Measurements from ENCODE around the gene CANT1.

DNA sequence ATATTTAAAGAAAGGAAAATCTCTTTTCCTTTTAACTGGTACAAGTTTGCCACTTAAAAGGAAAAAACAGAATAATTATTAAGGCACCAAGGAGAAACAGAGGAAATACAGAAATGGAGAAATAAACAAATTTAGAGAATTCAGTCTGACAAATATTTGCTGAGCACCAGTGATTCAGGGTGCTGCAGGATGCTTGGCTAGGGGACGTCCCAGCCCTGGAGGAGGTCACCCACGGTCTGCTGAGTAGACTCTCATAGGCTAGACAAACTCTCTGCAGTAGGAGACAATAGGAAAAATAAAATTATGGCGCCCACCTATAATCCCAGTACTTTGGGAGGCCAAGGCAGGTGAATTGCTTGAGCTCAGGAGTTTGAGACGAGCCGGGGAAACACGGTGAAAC, 30.3 kb upstream of the CANT1 start:
- TF ChIP-seq EZH2 (IDR thresholded peaks at IDR 0.05; ENCODE audit: borderline replicate concordance, low read depth, low read length, poor library complexity, severe bottlenecking) = no peak
- TF ChIP-seq, protein P1, sequence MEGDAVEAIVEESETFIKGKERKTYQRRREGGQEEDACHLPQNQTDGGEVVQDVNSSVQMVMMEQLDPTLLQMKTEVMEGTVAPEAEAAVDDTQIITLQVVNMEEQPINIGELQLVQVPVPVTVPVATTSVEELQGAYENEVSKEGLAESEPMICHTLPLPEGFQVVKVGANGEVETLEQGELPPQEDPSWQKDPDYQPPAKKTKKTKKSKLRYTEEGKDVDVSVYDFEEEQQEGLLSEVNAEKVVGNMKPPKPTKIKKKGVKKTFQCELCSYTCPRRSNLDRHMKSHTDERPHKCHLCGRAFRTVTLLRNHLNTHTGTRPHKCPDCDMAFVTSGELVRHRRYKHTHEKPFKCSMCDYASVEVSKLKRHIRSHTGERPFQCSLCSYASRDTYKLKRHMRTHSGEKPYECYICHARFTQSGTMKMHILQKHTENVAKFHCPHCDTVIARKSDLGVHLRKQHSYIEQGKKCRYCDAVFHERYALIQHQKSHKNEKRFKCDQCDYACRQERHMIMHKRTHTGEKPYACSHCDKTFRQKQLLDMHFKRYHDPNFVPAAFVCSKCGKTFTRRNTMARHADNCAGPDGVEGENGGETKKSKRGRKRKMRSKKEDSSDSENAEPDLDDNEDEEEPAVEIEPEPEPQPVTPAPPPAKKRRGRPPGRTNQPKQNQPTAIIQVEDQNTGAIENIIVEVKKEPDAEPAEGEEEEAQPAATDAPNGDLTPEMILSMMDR (conservative IDR thresholded peaks at IDR 0.05; ENCODE audit: low read depth, low read length) = no peak
